IMR-90 (cell line): ENCODE measurements around the gene EXOC4. TPM values are rescaled to one million over a fixed set of nuclear protein-coding genes. Genes with fewer than 3 reads are reported as not detected.

Experiments used
- ATAC-seq: fragments of 200-7000 bp; cut with Tn5 transposase; 2 replicates; pipeline ENCODE4 v1.9.1; 2020; ENCODE audit warnings: low read depth, mild to moderate bottlenecking, moderate library complexity
- BruUV-seq: library from RNA; stranded (reverse); fragments of 400-500 nt; replicated peaks from 2 replicates; lab custom pipeline; 2021; lab: Mats Ljungman, UMichigan
- CTCF ChIA-PET: fragments of 300-600 bp; formaldehyde crosslinking; extraction: SDS; loops from one replicate; lab custom pipeline; 2021; ENCODE audit warnings: antibody characterized with exemption; lab: Yijun Ruan, JAX
- POLR2A ChIA-PET: fragments of 300-600 bp; sonication (Branson Sonifier 250); formaldehyde crosslinking; loops from one replicate; lab custom pipeline; 2022; ENCODE audit warnings: antibody characterized with exemption; ENCODE audit not compliant: unreplicated experiment; lab: Charles Lee
- DNase-seq: peaks from one replicate; pipeline ENCODE4 v3.0.0; 2013
- H2AFZ ChIP-seq: replicated peaks from 2 replicates; pipeline ENCODE3; 2013; ENCODE audit warnings: low read length, mild to moderate bottlenecking; ENCODE audit not compliant: poor library complexity
- H2AK5ac ChIP-seq: 2 replicates; pipeline ENCODE4 v1.6.1; 2013; ENCODE audit warnings: low read depth, low read length, inconsistent platforms
- H2AK9ac ChIP-seq: replicated peaks from 2 replicates; pipeline ENCODE3; 2013; ENCODE audit warnings: mild to moderate bottlenecking, low read depth, low read length, moderate library complexity; ENCODE audit not compliant: poor library complexity
- H2BK120ac ChIP-seq: 2 replicates; pipeline ENCODE4 v1.6.1; 2013; ENCODE audit warnings: low read depth, low read length, inconsistent platforms
- H2BK15ac ChIP-seq: 3 replicates; pipeline ENCODE4 v1.6.1; 2013; ENCODE audit warnings: low read depth, low read length, inconsistent platforms
- H2BK20ac ChIP-seq: 2 replicates; pipeline ENCODE4 v1.6.1; 2013; ENCODE audit warnings: low read depth, mild to moderate bottlenecking, inconsistent platforms, low read length, moderate library complexity
- H2BK5ac ChIP-seq: 2 replicates; pipeline ENCODE4 v1.6.1; 2013; ENCODE audit warnings: mild to moderate bottlenecking, low read depth, low read length, inconsistent platforms; ENCODE audit not compliant: poor library complexity, severe bottlenecking
- H3K14ac ChIP-seq: replicated peaks from 2 replicates; pipeline ENCODE4 v1.6.1; 2013; ENCODE audit warnings: low read depth, low read length, inconsistent platforms
- H3K18ac ChIP-seq: 2 replicates; pipeline ENCODE4 v1.6.1; 2013; ENCODE audit warnings: low read depth, low read length, control low read depth
- H3K23ac ChIP-seq: 2 replicates; pipeline ENCODE4 v1.6.1; 2013; ENCODE audit warnings: low read depth, low read length, inconsistent platforms
- H3K27ac ChIP-seq: 2 replicates; pipeline ENCODE4 v1.5.1; 2013; ENCODE audit warnings: mild to moderate bottlenecking, control low read depth, low read length; ENCODE audit not compliant: insufficient read depth
- H3K27me3 ChIP-seq: 2 replicates; pipeline ENCODE4 v1.6.1; 2013; ENCODE audit warnings: low read length; ENCODE audit not compliant: control insufficient read depth, insufficient read depth
- H3K36me3 ChIP-seq: 2 replicates; pipeline ENCODE4 v1.6.1; 2013; ENCODE audit warnings: low read length, mixed read lengths; ENCODE audit not compliant: control insufficient read depth, insufficient read depth
- H3K4ac ChIP-seq: 2 replicates; pipeline ENCODE4 v1.6.1; 2013; ENCODE audit warnings: low read depth, low read length, inconsistent platforms
- H3K4me1 ChIP-seq: 2 replicates; pipeline ENCODE4 v1.6.1; 2013; ENCODE audit warnings: low read length, mixed read lengths; ENCODE audit not compliant: control insufficient read depth, insufficient read depth
- H3K4me2 ChIP-seq: 2 replicates; pipeline ENCODE4 v1.6.1; 2013; ENCODE audit warnings: low read depth, mild to moderate bottlenecking, control low read depth, low read length, moderate library complexity
- H3K4me3 ChIP-seq: 2 replicates; pipeline ENCODE4 v1.5.1; 2013; ENCODE audit warnings: low read depth, mild to moderate bottlenecking, control low read depth, low read length, moderate library complexity; ENCODE audit not compliant: insufficient read depth
- H3K56ac ChIP-seq: 2 replicates; pipeline ENCODE4 v1.6.1; 2013; ENCODE audit warnings: low read length, inconsistent platforms; ENCODE audit not compliant: insufficient read depth; ENCODE audit errors: extremely low read depth
- H3K79me1 ChIP-seq, 2 experiments: 2 replicates each; pipeline ENCODE4 v1.6.1; 2013; ENCODE audit warnings: low read length in 2 of 2, inconsistent platforms in 1 of 2, low read depth in 1 of 2
- H3K9ac ChIP-seq: 2 replicates; pipeline ENCODE4 v1.6.1; 2013; ENCODE audit warnings: low read depth, low read length, control low read depth
- H3K9me1 ChIP-seq: 2 replicates; pipeline ENCODE4 v1.6.1; 2013; ENCODE audit warnings: low read length, inconsistent platforms; ENCODE audit not compliant: insufficient read depth
- H3K9me3 ChIP-seq: 2 replicates; pipeline ENCODE4 v1.6.1; 2013; ENCODE audit warnings: low read length; ENCODE audit not compliant: control insufficient read depth, insufficient read depth
- H4K20me1 ChIP-seq: 2 replicates; pipeline ENCODE4 v1.6.1; 2013; ENCODE audit warnings: low read length, inconsistent platforms; ENCODE audit not compliant: insufficient read depth
- H4K5ac ChIP-seq: 2 replicates; pipeline ENCODE4 v1.6.1; 2013; ENCODE audit warnings: mild to moderate bottlenecking, low read depth, low read length, control low read depth
- H4K8ac ChIP-seq, 2 experiments: 2 replicates each; pipeline ENCODE4 v1.6.1; 2013; ENCODE audit warnings: low read depth in 2 of 2, low read length in 2 of 2, control low read depth in 1 of 2, inconsistent platforms in 1 of 2
- H4K91ac ChIP-seq: 2 replicates; pipeline ENCODE4 v1.6.1; 2013; ENCODE audit warnings: low read depth, low read length, inconsistent platforms; ENCODE audit not compliant: insufficient read depth
- BHLHE40 ChIP-seq: fragments of 150-350 bp; IDR thresholded peaks from 2 replicates; pipeline ENCODE4 v1.6.1; 2016; ENCODE audit warnings: mild to moderate bottlenecking, low read depth, low read length
- CHD1 ChIP-seq: IDR thresholded peaks from 2 replicates; pipeline ENCODE4 v1.6.1; 2012; ENCODE audit warnings: low read depth, low read length, improper control_type of control experiment
- CTCF ChIP-seq: conservative IDR thresholded peaks from 2 replicates; pipeline ENCODE4 v1.5.1; 2012; ENCODE audit warnings: mild to moderate bottlenecking, low read depth, low read length, improper control_type of control experiment
- ELK1 ChIP-seq: fragments of 150-350 bp; IDR thresholded peaks from 2 replicates; pipeline ENCODE4 v1.6.1; 2016; ENCODE audit warnings: low read depth, mild to moderate bottlenecking, low read length, moderate library complexity, borderline replicate concordance
- FOS ChIP-seq: fragments of 150-350 bp; IDR thresholded peaks from 2 replicates; pipeline ENCODE4 v1.6.1; 2016; ENCODE audit warnings: low read depth, low read length
- MAFK ChIP-seq: IDR thresholded peaks from 2 replicates; pipeline ENCODE4 v1.6.1; 2012; ENCODE audit warnings: low read depth, low read length, improper control_type of control experiment
- MAZ ChIP-seq: IDR thresholded peaks from 2 replicates; pipeline ENCODE4 v1.6.1; 2012; ENCODE audit warnings: low read depth, mild to moderate bottlenecking, low read length, improper control_type of control experiment, moderate library complexity, borderline replicate concordance
- MXI1 ChIP-seq: IDR thresholded peaks from 2 replicates; pipeline ENCODE4 v1.6.1; 2012; ENCODE audit warnings: low read depth, mild to moderate bottlenecking, low read length, moderate library complexity, borderline replicate concordance
- NFE2L2 ChIP-seq: fragments of 150-350 bp; IDR thresholded peaks from 2 replicates; pipeline ENCODE4 v1.6.1; 2016; ENCODE audit warnings: low read depth, mild to moderate bottlenecking, low read length
- RAD21 ChIP-seq: IDR thresholded peaks from 2 replicates; pipeline ENCODE4 v1.6.1; 2012; ENCODE audit warnings: low read length, improper control_type of control experiment
- RCOR1 ChIP-seq: IDR thresholded peaks from 2 replicates; pipeline ENCODE4 v1.6.1; 2012; ENCODE audit warnings: mild to moderate bottlenecking, low read length, improper control_type of control experiment; ENCODE audit not compliant: insufficient replicate concordance
- RFX5 ChIP-seq: IDR thresholded peaks from 2 replicates; pipeline ENCODE4 v1.8.0; 2012; ENCODE audit warnings: low read depth, mild to moderate bottlenecking, low read length, moderate library complexity
- SMC3 ChIP-seq: fragments of 150-350 bp; IDR thresholded peaks from 2 replicates; pipeline ENCODE4 v1.6.1; 2016; ENCODE audit warnings: low read depth, mild to moderate bottlenecking, antibody characterized with exemption, low read length, moderate library complexity
- WGBS, 2 experiments: methylation state at CpG; one replicate each; pipeline versions ENCODE4 v1.1.5 to v1.1.7; 2013; ENCODE audit warnings: missing lambda C conversion rate in 2 of 2; ENCODE audit not compliant: insufficient read length in 1 of 2; ENCODE audit errors: extremely low coverage in 2 of 2; 5-methylcytosine and 5-hydroxymethylcytosine counted together
- dilution Hi-C: fragments of 300-500 bp; cut with HindIII; formaldehyde crosslinking; loops from one replicate; pipeline ENCODE4 v1.14.3; 2018; ENCODE audit warnings: low sequenced_read_pairs; ENCODE audit not compliant: unreplicated experiment
- in situ Hi-C: fragments of 300-500 bp; cut with MboI; formaldehyde crosslinking; loops from 3 replicates; pipeline ENCODE4 v1.14.3; 2019; ENCODE audit warnings: low sequenced_read_pairs, inconsistent platforms, mixed read lengths
- intact Hi-C: fragments of 100-400 bp; cut with micrococcal nuclease; formaldehyde crosslinking; loops from 2 replicates; pipeline ENCODE4 v1.10.0; 2022
- polyA plus RNA-seq, 3 experiments: library from polyadenylated mRNA; depleted of rRNA; stranded (reverse); fragments of >200 nt; gene quantifications; 2 replicates each; pipeline ENCODE4 v1.2.3, GENCODE V29; 2012; ENCODE audit warnings: low replicate concordance in 1 of 3
- total RNA-seq: library from RNA; depleted of rRNA; stranded (reverse); fragments of >200 nt; gene quantifications from 2 replicates; pipeline ENCODE4 v1.2.3, GENCODE V29; 2012

The EXOC4 gene
- total and polyA plus RNA-seq, 2 of the 4 experiments (the other 2 are of a cell fraction): 25.4 to 94.6 TPM

- DNase-seq: no peak
- H3K4me2 ChIP-seq: no peak overlapping the region
- TF ChIP-seq SMC3 (no peak), RFX5 (no peak), BHLHE40 (no peak), CTCF (no peak), RAD21 (no peak), FOS (no peak), RCOR1 (no peak), NFE2L2 (no peak), MXI1 (no peak), MAZ (no peak), MAFK (no peak), ELK1 (no peak), CHD1 (no peak)
- H3K36me3 ChIP-seq: no peaks in the 10 kb centered on the region
- H3K27ac ChIP-seq: no peak overlapping the region
- no peaks in the 10 kb centered on the region for H4K20me1 ChIP-seq
- no peak for ATAC-seq
- no peak overlapping the region for H3K56ac ChIP-seq
- H3K23ac ChIP-seq: no peak overlapping the region
- CTCF ChIA-PET: interaction anchor here (1.6 kb wide), 1 partner anchor 11 kb away, joined by 4 read pairs; no protein-coding TSS in a partner anchor
- H2AK9ac ChIP-seq: no peak overlapping the region
- H3K4ac ChIP-seq: no peak overlapping the region
- dilution Hi-C loops (no loop called here), in situ Hi-C loops (loop anchor here (25.0 kb wide), 2 partner anchors 733 to 1133 kb away; no protein-coding TSS in a partner anchor), intact Hi-C loops (no loop called here)
- no peak overlapping the region for H4K91ac ChIP-seq
- no peaks in the 10 kb centered on the region for H3K9me3 ChIP-seq
- no peaks in the 10 kb centered on the region for H3K27me3 ChIP-seq
- 80% methylated on average over 1 of the region's 6 CpGs; no CpG with 5 or more reads in 1 of the 2 experiments for WGBS, 2 experiments
- no peak overlapping the region for H2BK20ac ChIP-seq
- H3K79me1 ChIP-seq: no peaks in the 10 kb centered on the region; a peak in 1 of 4 replicates
- H2BK120ac ChIP-seq: no peak overlapping the region
- no peak overlapping the region for H2BK5ac ChIP-seq
- no peak overlapping the region for H2AK5ac ChIP-seq
- H2AFZ ChIP-seq: no peak overlapping the region
- H4K5ac ChIP-seq: no peak overlapping the region
- no peak overlapping the region for H4K8ac ChIP-seq
- H3K9me1 ChIP-seq: peaks cover 2% of the 10 kb centered on the region; the same call in 1 of the 2 replicates
- H3K18ac ChIP-seq: no peak overlapping the region
- no peak overlapping the region for H3K14ac ChIP-seq
- no peaks in the 10 kb centered on the region for H3K4me1 ChIP-seq
- no peak overlapping the region for H2BK15ac ChIP-seq
- no peak overlapping the region for H3K9ac ChIP-seq
- BruUV-seq: no TSS peak
- POLR2A ChIA-PET: no interaction called here
- H3K4me3 ChIP-seq: no peak overlapping the region
These were observed 192.7 kb downstream of the EXOC4 start for GRCh38 chr7:133445617-133446016.
